ENCODE data around the gene RPL10.

RPL10 gene

GRCh38 chrX:154409222-154409871 is 11.2 kb downstream of the RPL10 start, which contains the start of gene DNASE1L1:
Gene DNASE1L1, minus strand, starts transcription at chrX:154409254. Its CDS starts 3,686 bp downstream, at chrX:154405568.
- in situ Hi-C loops (cut with HindIII; ENCODE audit: low sequenced_read_pairs) = no loop called here
- H3K4me3 ChIP-seq (ENCODE audit: low read depth, low read length) = peak within 1 kb of the TSS; percentile 45
- no peak for TF ChIP-seq CTCF (IDR thresholded peaks at IDR 0.05; ENCODE audit: low read depth, low read length, missing control alignments)
- DNase-seq (ENCODE audit: low read depth) = peak; percentile 62

GRCh38 chrX:154411981-154412340 is 13.8 kb downstream of the RPL10 start:
- H3K4me3 ChIP-seq (ENCODE audit: low read depth, low read length) = peak overlapping the region; percentile 59
- no peak for TF ChIP-seq CTCF (IDR thresholded peaks at IDR 0.05; ENCODE audit: low read depth, low read length, missing control alignments)
- in situ Hi-C loops (cut with HindIII; ENCODE audit: low sequenced_read_pairs) = no loop called here
- DNase-seq (ENCODE audit: low read depth) = no peak

GRCh38 chrX:154412468-154412867 is 14.3 kb downstream of the RPL10 start:
- H3K4me3 ChIP-seq (ENCODE audit: low read depth, low read length) = peak overlapping the region; percentile 59
- DNase-seq (ENCODE audit: low read depth) = no peak
- no peak for TF ChIP-seq CTCF (IDR thresholded peaks at IDR 0.05; ENCODE audit: low read depth, low read length, missing control alignments)
- in situ Hi-C loops (cut with HindIII; ENCODE audit: low sequenced_read_pairs) = no loop called here

GRCh38 chrX:154413142-154413541 is 15.0 kb downstream of the RPL10 start:
- no peak overlapping the region for H3K4me3 ChIP-seq (ENCODE audit: low read depth, low read length)
- TF ChIP-seq CTCF (IDR thresholded peaks at IDR 0.05; ENCODE audit: low read depth, low read length, missing control alignments) = no peak
- DNase-seq (ENCODE audit: low read depth) = no peak
- in situ Hi-C loops (cut with HindIII; ENCODE audit: low sequenced_read_pairs) = no loop called here

- in situ Hi-C loops (cut with HindIII; ENCODE audit: low sequenced_read_pairs) = no loop called here
- no peak overlapping the region for H3K4me3 ChIP-seq (ENCODE audit: low read depth, low read length)
- no peak for DNase-seq (ENCODE audit: low read depth)
- no peak for TF ChIP-seq CTCF (IDR thresholded peaks at IDR 0.05; ENCODE audit: low read depth, low read length, missing control alignments)
Measured at GRCh38 chrX:154417157-154417556, 19.0 kb downstream of the RPL10 start.

- no peak for TF ChIP-seq CTCF (IDR thresholded peaks at IDR 0.05; ENCODE audit: low read depth, low read length, missing control alignments)
- no peak overlapping the region for H3K4me3 ChIP-seq (ENCODE audit: low read depth, low read length)
- no peak for DNase-seq (ENCODE audit: low read depth)
- in situ Hi-C loops (cut with HindIII; ENCODE audit: low sequenced_read_pairs) = no loop called here
Measured at GRCh38 chrX:154419189-154419588, 21.0 kb downstream of the RPL10 start.
